SK-N-SH (cell line): ENCODE results near the gene CDK14. TPM values are rescaled to one million over a fixed set of nuclear protein-coding genes. Genes with fewer than 3 reads are reported as not detected.

Experiments
- CTCF ChIA-PET: fragments of 300-600, 350-600 bp; formaldehyde crosslinking; extraction: SDS; loops from one replicate; lab custom pipeline; 2021; lab: Yijun Ruan, JAX
- POLR2A ChIA-PET: fragments of 350-600 bp; sonication (Branson Sonifier 250); formaldehyde crosslinking; extraction: SDS; loops from one replicate; lab custom pipeline; 2020; ENCODE audit warnings: antibody characterized with exemption, inconsistent platforms; lab: Yijun Ruan, JAX
- DNase-seq: peaks from one replicate; pipeline ENCODE4 v3.0.0; 2012
- H2AFZ ChIP-seq: fragments of 200-600 bp; sonication (generic); 2 replicates; pipeline ENCODE4 v1.8.1; 2016; ENCODE audit warnings: antibody characterized with exemption, mild to moderate bottlenecking, low read depth
- H3F3A ChIP-seq: fragments of 200-600 bp; sonication (generic); replicated peaks from 2 replicates; pipeline ENCODE3; 2016; ENCODE audit warnings: antibody characterized with exemption, mild to moderate bottlenecking; ENCODE audit not compliant: insufficient read depth
- H3K27ac ChIP-seq, 2 experiments: fragments of 200-500 bp in 1 of 2; fragments of 200-600 bp in 1 of 2; sonication (Bioruptor generic) in 1 of 2; sonication (generic), shearing (Covaris generic) in 1 of 2; 2 replicates each; pipeline versions ENCODE4 v1.5.1 to v1.6.1; 2014 to 2016; ENCODE audit warnings: low read depth in 2 of 2, inconsistent platforms in 1 of 2, low read length in 1 of 2, mild to moderate bottlenecking in 1 of 2, mixed read lengths in 1 of 2
- H3K27me3 ChIP-seq: fragments of 200-600 bp; sonication (generic), shearing (Covaris generic); 2 replicates; pipeline ENCODE4 v1.6.1; 2016; ENCODE audit warnings: mixed run types; ENCODE audit not compliant: insufficient read depth
- H3K36me3 ChIP-seq, 2 experiments: fragments of 200-500 bp in 1 of 2; fragments of 200-600 bp in 1 of 2; sonication (Bioruptor generic) in 1 of 2; sonication (generic) in 1 of 2; replicated peaks in 1 of 2; 2 replicates each; pipeline versions ENCODE3 to v1.5.1; 2014 to 2016; ENCODE audit warnings: low read length in 1 of 2, mild to moderate bottlenecking in 1 of 2; ENCODE audit not compliant: insufficient read depth in 2 of 2, control insufficient read depth in 1 of 2
- H3K4me1 ChIP-seq, 2 experiments: fragments of 200-500 bp in 1 of 2; fragments of 200-600 bp in 1 of 2; sonication (Bioruptor generic) in 1 of 2; sonication (generic), shearing (Covaris generic) in 1 of 2; 2 replicates each; pipeline versions ENCODE4 v1.5.1 to v1.6.1; 2014 to 2016; ENCODE audit warnings: low read depth in 1 of 2, low read length in 1 of 2, mixed run types in 1 of 2; ENCODE audit not compliant: insufficient read depth in 2 of 2, control insufficient read depth in 1 of 2
- H3K4me2 ChIP-seq: fragments of 200-600 bp; sonication (generic), shearing (Covaris generic); 2 replicates; pipeline ENCODE4 v1.6.1; 2017; ENCODE audit warnings: mixed run types
- H3K4me3 ChIP-seq, 2 experiments: fragments of 200-500 bp in 1 of 2; fragments of 200-600 bp in 1 of 2; sonication (Bioruptor generic) in 1 of 2; sonication (generic), shearing (Covaris generic) in 1 of 2; 2 replicates each; pipeline versions ENCODE4 v1.5.1 to v1.8.1; 2014 to 2016; ENCODE audit warnings: low read depth in 2 of 2, inconsistent platforms in 1 of 2, low read length in 1 of 2, mild to moderate bottlenecking in 1 of 2, mixed read lengths in 1 of 2, moderate library complexity in 1 of 2
- H3K79me2 ChIP-seq: fragments of 200-600 bp; sonication (generic); 2 replicates; pipeline ENCODE4 v1.8.1; 2017; ENCODE audit warnings: mild to moderate bottlenecking; ENCODE audit not compliant: insufficient read depth
- H3K9ac ChIP-seq: fragments of 200-600 bp; sonication (generic); 2 replicates; pipeline ENCODE4 v1.6.1; 2017; ENCODE audit warnings: mixed run types
- H3K9me2 ChIP-seq: fragments of 200-600 bp; sonication (generic); 2 replicates; pipeline ENCODE4 v1.6.1; 2017; ENCODE audit warnings: mixed run types
- H3K9me3 ChIP-seq: fragments of 200-600 bp; sonication (generic); 2 replicates; pipeline ENCODE4 v1.6.1; 2017; ENCODE audit warnings: mixed run types, mild to moderate bottlenecking, moderate library complexity
- H4K20me1 ChIP-seq: fragments of 200-600 bp; sonication (generic); 2 replicates; pipeline ENCODE4 v1.6.1; 2017; ENCODE audit warnings: mild to moderate bottlenecking, mixed run types; ENCODE audit not compliant: insufficient read depth
- FOXM1 ChIP-seq: IDR thresholded peaks from 2 replicates; pipeline ENCODE4 v1.4.0; 2012; ENCODE audit warnings: low read depth, mild to moderate bottlenecking
- GABPA ChIP-seq: IDR thresholded peaks from 2 replicates; pipeline ENCODE4 v1.4.0; 2012; ENCODE audit warnings: low read depth, mild to moderate bottlenecking
- NRF1 ChIP-seq: IDR thresholded peaks from 2 replicates; pipeline ENCODE4 v1.6.1; 2012; ENCODE audit warnings: low read depth, mild to moderate bottlenecking, low read length
- RCOR1 ChIP-seq: fragments of 150-350 bp; IDR thresholded peaks from 2 replicates; pipeline ENCODE4 v1.6.1; 2017; ENCODE audit warnings: antibody characterized with exemption, low read length
- SIN3A ChIP-seq: IDR thresholded peaks from 2 replicates; pipeline ENCODE4 v1.6.1; 2012; ENCODE audit warnings: low read depth, mild to moderate bottlenecking, low read length, moderate library complexity, borderline replicate concordance
- SMC3 ChIP-seq: IDR thresholded peaks from 2 replicates; pipeline ENCODE4 v1.6.1; 2012; ENCODE audit warnings: low read depth, low read length, improper control_type of control experiment
- TAF1 ChIP-seq: IDR thresholded peaks from 2 replicates; pipeline ENCODE4 v1.6.1; 2012; ENCODE audit warnings: low read depth, mild to moderate bottlenecking, low read length, moderate library complexity, borderline replicate concordance
- YY1 ChIP-seq: IDR thresholded peaks from 2 replicates; pipeline ENCODE4 v1.4.0; 2012; ENCODE audit warnings: low read depth, mild to moderate bottlenecking
- WGBS: methylation state at CpG from one replicate; pipeline ENCODE4 v1.1.6; 2017; ENCODE audit warnings: low lambda C conversion rate; 5-methylcytosine and 5-hydroxymethylcytosine counted together
- polyA plus RNA-seq, 3 experiments: library from polyadenylated mRNA; depleted of rRNA; stranded (reverse); fragments of >200 nt; gene quantifications; 2 replicates each; pipeline ENCODE4 v1.2.3, GENCODE V29; 2012
- TF ChIP-seq, protein P1 (sequence below): IDR thresholded peaks from 2 replicates; pipeline ENCODE4 v1.6.1; 2012; ENCODE audit warnings: mild to moderate bottlenecking, low read depth, low read length, moderate library complexity
- TF ChIP-seq, protein P2 (sequence below): IDR thresholded peaks from 2 replicates; pipeline ENCODE4; 2012
- TF ChIP-seq, protein P3 (sequence below): fragments of 200-600 bp; sonication (generic); IDR thresholded peaks from 2 replicates; pipeline ENCODE4 v1.6.1; 2017; ENCODE audit warnings: antibody characterized with exemption, mild to moderate bottlenecking, moderate library complexity

CDK14 gene
- polyA plus RNA-seq, 1 of the 3 experiments (the other 2 are of a cell fraction) = 13.9 TPM

DNA sequence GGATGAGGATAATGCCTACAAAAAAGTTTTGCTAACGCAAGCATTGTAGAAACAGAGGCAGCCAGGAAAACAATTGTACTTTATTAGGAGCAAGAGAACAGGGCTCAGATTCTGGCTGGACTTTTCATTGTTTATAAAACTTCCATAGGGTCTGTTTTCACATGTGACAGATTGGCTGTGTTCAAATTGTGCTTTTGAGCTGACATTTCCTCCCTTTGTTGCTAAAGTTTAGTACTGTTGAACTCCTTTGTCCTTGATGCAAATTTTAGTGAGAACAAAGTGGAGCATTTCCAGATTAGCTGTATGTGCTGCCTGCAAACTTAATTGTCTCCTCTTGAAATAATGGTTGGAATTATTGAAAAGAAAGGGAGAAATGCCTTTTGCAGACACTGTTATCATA is 447.1 kb downstream of the CDK14 start:
- POLR2A ChIA-PET = no interaction called here
- H3K27ac ChIP-seq = no peak overlapping the region
- TF ChIP-seq, protein P1, sequence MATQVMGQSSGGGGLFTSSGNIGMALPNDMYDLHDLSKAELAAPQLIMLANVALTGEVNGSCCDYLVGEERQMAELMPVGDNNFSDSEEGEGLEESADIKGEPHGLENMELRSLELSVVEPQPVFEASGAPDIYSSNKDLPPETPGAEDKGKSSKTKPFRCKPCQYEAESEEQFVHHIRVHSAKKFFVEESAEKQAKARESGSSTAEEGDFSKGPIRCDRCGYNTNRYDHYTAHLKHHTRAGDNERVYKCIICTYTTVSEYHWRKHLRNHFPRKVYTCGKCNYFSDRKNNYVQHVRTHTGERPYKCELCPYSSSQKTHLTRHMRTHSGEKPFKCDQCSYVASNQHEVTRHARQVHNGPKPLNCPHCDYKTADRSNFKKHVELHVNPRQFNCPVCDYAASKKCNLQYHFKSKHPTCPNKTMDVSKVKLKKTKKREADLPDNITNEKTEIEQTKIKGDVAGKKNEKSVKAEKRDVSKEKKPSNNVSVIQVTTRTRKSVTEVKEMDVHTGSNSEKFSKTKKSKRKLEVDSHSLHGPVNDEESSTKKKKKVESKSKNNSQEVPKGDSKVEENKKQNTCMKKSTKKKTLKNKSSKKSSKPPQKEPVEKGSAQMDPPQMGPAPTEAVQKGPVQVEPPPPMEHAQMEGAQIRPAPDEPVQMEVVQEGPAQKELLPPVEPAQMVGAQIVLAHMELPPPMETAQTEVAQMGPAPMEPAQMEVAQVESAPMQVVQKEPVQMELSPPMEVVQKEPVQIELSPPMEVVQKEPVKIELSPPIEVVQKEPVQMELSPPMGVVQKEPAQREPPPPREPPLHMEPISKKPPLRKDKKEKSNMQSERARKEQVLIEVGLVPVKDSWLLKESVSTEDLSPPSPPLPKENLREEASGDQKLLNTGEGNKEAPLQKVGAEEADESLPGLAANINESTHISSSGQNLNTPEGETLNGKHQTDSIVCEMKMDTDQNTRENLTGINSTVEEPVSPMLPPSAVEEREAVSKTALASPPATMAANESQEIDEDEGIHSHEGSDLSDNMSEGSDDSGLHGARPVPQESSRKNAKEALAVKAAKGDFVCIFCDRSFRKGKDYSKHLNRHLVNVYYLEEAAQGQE = no peak
- TF ChIP-seq FOXM1 (no peak), YY1 (no peak), GABPA (no peak), TAF1 (no peak), NRF1 (no peak), SIN3A (no peak), SMC3 (no peak), RCOR1 (no peak)
- TF ChIP-seq, protein P2, sequence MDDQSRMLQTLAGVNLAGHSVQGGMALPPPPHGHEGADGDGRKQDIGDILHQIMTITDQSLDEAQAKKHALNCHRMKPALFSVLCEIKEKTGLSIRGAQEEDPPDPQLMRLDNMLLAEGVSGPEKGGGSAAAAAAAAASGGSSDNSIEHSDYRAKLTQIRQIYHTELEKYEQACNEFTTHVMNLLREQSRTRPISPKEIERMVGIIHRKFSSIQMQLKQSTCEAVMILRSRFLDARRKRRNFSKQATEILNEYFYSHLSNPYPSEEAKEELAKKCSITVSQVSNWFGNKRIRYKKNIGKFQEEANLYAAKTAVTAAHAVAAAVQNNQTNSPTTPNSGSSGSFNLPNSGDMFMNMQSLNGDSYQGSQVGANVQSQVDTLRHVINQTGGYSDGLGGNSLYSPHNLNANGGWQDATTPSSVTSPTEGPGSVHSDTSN = no peak
- TF ChIP-seq, protein P3, sequence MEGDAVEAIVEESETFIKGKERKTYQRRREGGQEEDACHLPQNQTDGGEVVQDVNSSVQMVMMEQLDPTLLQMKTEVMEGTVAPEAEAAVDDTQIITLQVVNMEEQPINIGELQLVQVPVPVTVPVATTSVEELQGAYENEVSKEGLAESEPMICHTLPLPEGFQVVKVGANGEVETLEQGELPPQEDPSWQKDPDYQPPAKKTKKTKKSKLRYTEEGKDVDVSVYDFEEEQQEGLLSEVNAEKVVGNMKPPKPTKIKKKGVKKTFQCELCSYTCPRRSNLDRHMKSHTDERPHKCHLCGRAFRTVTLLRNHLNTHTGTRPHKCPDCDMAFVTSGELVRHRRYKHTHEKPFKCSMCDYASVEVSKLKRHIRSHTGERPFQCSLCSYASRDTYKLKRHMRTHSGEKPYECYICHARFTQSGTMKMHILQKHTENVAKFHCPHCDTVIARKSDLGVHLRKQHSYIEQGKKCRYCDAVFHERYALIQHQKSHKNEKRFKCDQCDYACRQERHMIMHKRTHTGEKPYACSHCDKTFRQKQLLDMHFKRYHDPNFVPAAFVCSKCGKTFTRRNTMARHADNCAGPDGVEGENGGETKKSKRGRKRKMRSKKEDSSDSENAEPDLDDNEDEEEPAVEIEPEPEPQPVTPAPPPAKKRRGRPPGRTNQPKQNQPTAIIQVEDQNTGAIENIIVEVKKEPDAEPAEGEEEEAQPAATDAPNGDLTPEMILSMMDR = no peak

More for the DNA sequence above, 447.1 kb downstream of the CDK14 start:
- DNase-seq = no peak
- Histone ChIP-seq H3K9ac (no peak overlapping the region), H3K36me3 (peaks cover 0 to 16% of the 10 kb centered on the region in 2 experiments), H3K79me2 (no peaks in the 10 kb centered on the region), H3K4me3 (no peak overlapping the region), H3K4me2 (no peak overlapping the region), H3K9me3 (no peaks in the 10 kb centered on the region), H3K9me2 (no peaks in the 10 kb centered on the region), H3F3A (peaks cover 8% of the 10 kb centered on the region), H3K27me3 (no peaks in the 10 kb centered on the region), H3K4me1 (no peaks in the 10 kb centered on the region; a peak in 1 of 4 replicates), H4K20me1 (no peaks in the 10 kb centered on the region), H2AFZ (no peak overlapping the region)
- CTCF ChIA-PET = interaction anchor here (1.0 to 1.6 kb wide), 2 partner anchors 41 to 588 kb away, joined by 3 to 4 read pairs; no protein-coding TSS in a partner anchor
- WGBS = 95% methylated on average over 1 of the region's 1 CpG
